ENCODE results near the gene ZNF3.

DNA sequence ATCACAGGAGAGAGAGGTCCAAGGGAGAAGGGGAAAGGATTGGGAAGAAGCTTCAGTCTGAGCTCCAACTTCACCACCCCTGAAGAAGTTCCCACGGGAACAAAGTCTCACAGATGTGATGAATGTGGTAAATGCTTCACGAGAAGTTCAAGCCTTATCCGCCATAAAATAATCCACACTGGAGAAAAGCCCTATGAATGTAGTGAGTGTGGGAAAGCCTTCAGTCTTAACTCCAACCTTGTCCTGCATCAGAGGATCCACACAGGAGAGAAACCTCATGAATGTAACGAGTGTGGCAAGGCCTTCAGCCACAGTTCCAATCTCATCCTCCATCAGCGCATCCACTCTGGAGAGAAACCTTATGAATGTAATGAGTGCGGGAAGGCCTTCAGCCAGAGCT, 48.0 kb downstream of the ZNF3 start:
- TF ChIP-seq, protein P1, sequence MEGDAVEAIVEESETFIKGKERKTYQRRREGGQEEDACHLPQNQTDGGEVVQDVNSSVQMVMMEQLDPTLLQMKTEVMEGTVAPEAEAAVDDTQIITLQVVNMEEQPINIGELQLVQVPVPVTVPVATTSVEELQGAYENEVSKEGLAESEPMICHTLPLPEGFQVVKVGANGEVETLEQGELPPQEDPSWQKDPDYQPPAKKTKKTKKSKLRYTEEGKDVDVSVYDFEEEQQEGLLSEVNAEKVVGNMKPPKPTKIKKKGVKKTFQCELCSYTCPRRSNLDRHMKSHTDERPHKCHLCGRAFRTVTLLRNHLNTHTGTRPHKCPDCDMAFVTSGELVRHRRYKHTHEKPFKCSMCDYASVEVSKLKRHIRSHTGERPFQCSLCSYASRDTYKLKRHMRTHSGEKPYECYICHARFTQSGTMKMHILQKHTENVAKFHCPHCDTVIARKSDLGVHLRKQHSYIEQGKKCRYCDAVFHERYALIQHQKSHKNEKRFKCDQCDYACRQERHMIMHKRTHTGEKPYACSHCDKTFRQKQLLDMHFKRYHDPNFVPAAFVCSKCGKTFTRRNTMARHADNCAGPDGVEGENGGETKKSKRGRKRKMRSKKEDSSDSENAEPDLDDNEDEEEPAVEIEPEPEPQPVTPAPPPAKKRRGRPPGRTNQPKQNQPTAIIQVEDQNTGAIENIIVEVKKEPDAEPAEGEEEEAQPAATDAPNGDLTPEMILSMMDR (IDR thresholded peaks at IDR 0.05) = no peak
- TF ChIP-seq POLR2A (IDR thresholded peaks at IDR 0.05) = no peak
